IMR-90 (cell line): ENCODE data around the gene TM2D3. TPM values are rescaled to one million over a fixed set of nuclear protein-coding genes. Genes with fewer than 3 reads are reported as not detected.

ENCODE experiments used
- ATAC-seq: fragments of 200-7000 bp; cut with Tn5 transposase; 2 replicates; pipeline ENCODE4 v1.9.1; 2020; ENCODE audit warnings: low read depth, mild to moderate bottlenecking, moderate library complexity
- Bru-seq: library from RNA; stranded (reverse); fragments of 400-500 nt; gene quantifications from one replicate; lab custom pipeline; 2021; lab: Mats Ljungman, UMichigan
- BruChase-seq, 2 experiments: library from RNA; stranded (reverse); fragments of 400-500 nt; gene quantifications; one replicate each; lab custom pipeline; 2021; lab: Mats Ljungman, UMichigan
- BruUV-seq: library from RNA; stranded (reverse); fragments of 400-500 nt; replicated peaks from 2 replicates; lab custom pipeline; 2021; lab: Mats Ljungman, UMichigan
- CTCF ChIA-PET: fragments of 300-600 bp; formaldehyde crosslinking; extraction: SDS; loops from one replicate; lab custom pipeline; 2021; ENCODE audit warnings: antibody characterized with exemption; lab: Yijun Ruan, JAX
- POLR2A ChIA-PET: fragments of 300-600 bp; sonication (Branson Sonifier 250); formaldehyde crosslinking; loops from one replicate; lab custom pipeline; 2022; ENCODE audit warnings: antibody characterized with exemption; ENCODE audit not compliant: unreplicated experiment; lab: Charles Lee
- DNase-seq: peaks from one replicate; pipeline ENCODE4 v3.0.0; 2013
- H2AFZ ChIP-seq: replicated peaks from 2 replicates; pipeline ENCODE3; 2013; ENCODE audit warnings: low read length, mild to moderate bottlenecking; ENCODE audit not compliant: poor library complexity
- H2AK5ac ChIP-seq: 2 replicates; pipeline ENCODE4 v1.6.1; 2013; ENCODE audit warnings: low read depth, low read length, inconsistent platforms
- H2AK9ac ChIP-seq: replicated peaks from 2 replicates; pipeline ENCODE3; 2013; ENCODE audit warnings: mild to moderate bottlenecking, low read depth, low read length, moderate library complexity; ENCODE audit not compliant: poor library complexity
- H2BK120ac ChIP-seq: 2 replicates; pipeline ENCODE4 v1.6.1; 2013; ENCODE audit warnings: low read depth, low read length, inconsistent platforms
- H2BK15ac ChIP-seq: 3 replicates; pipeline ENCODE4 v1.6.1; 2013; ENCODE audit warnings: low read depth, low read length, inconsistent platforms
- H2BK20ac ChIP-seq: 2 replicates; pipeline ENCODE4 v1.6.1; 2013; ENCODE audit warnings: low read depth, mild to moderate bottlenecking, inconsistent platforms, low read length, moderate library complexity
- H2BK5ac ChIP-seq: 2 replicates; pipeline ENCODE4 v1.6.1; 2013; ENCODE audit warnings: mild to moderate bottlenecking, low read depth, low read length, inconsistent platforms; ENCODE audit not compliant: poor library complexity, severe bottlenecking
- H3K14ac ChIP-seq: replicated peaks from 2 replicates; pipeline ENCODE4 v1.6.1; 2013; ENCODE audit warnings: low read depth, low read length, inconsistent platforms
- H3K18ac ChIP-seq: 2 replicates; pipeline ENCODE4 v1.6.1; 2013; ENCODE audit warnings: low read depth, low read length, control low read depth
- H3K23ac ChIP-seq: 2 replicates; pipeline ENCODE4 v1.6.1; 2013; ENCODE audit warnings: low read depth, low read length, inconsistent platforms
- H3K27ac ChIP-seq: 2 replicates; pipeline ENCODE4 v1.5.1; 2013; ENCODE audit warnings: mild to moderate bottlenecking, control low read depth, low read length; ENCODE audit not compliant: insufficient read depth
- H3K27me3 ChIP-seq: 2 replicates; pipeline ENCODE4 v1.6.1; 2013; ENCODE audit warnings: low read length; ENCODE audit not compliant: control insufficient read depth, insufficient read depth
- H3K36me3 ChIP-seq: 2 replicates; pipeline ENCODE4 v1.6.1; 2013; ENCODE audit warnings: low read length, mixed read lengths; ENCODE audit not compliant: control insufficient read depth, insufficient read depth
- H3K4ac ChIP-seq: 2 replicates; pipeline ENCODE4 v1.6.1; 2013; ENCODE audit warnings: low read depth, low read length, inconsistent platforms
- H3K4me1 ChIP-seq: 2 replicates; pipeline ENCODE4 v1.6.1; 2013; ENCODE audit warnings: low read length, mixed read lengths; ENCODE audit not compliant: control insufficient read depth, insufficient read depth
- H3K4me2 ChIP-seq: 2 replicates; pipeline ENCODE4 v1.6.1; 2013; ENCODE audit warnings: low read depth, mild to moderate bottlenecking, control low read depth, low read length, moderate library complexity
- H3K4me3 ChIP-seq: 2 replicates; pipeline ENCODE4 v1.5.1; 2013; ENCODE audit warnings: low read depth, mild to moderate bottlenecking, control low read depth, low read length, moderate library complexity; ENCODE audit not compliant: insufficient read depth
- H3K56ac ChIP-seq: 2 replicates; pipeline ENCODE4 v1.6.1; 2013; ENCODE audit warnings: low read length, inconsistent platforms; ENCODE audit not compliant: insufficient read depth; ENCODE audit errors: extremely low read depth
- H3K79me1 ChIP-seq, 2 experiments: 2 replicates each; pipeline ENCODE4 v1.6.1; 2013; ENCODE audit warnings: low read length in 2 of 2, inconsistent platforms in 1 of 2, low read depth in 1 of 2
- H3K9ac ChIP-seq: 2 replicates; pipeline ENCODE4 v1.6.1; 2013; ENCODE audit warnings: low read depth, low read length, control low read depth
- H3K9me1 ChIP-seq: 2 replicates; pipeline ENCODE4 v1.6.1; 2013; ENCODE audit warnings: low read length, inconsistent platforms; ENCODE audit not compliant: insufficient read depth
- H3K9me3 ChIP-seq: 2 replicates; pipeline ENCODE4 v1.6.1; 2013; ENCODE audit warnings: low read length; ENCODE audit not compliant: control insufficient read depth, insufficient read depth
- H4K20me1 ChIP-seq: 2 replicates; pipeline ENCODE4 v1.6.1; 2013; ENCODE audit warnings: low read length, inconsistent platforms; ENCODE audit not compliant: insufficient read depth
- H4K5ac ChIP-seq: 2 replicates; pipeline ENCODE4 v1.6.1; 2013; ENCODE audit warnings: mild to moderate bottlenecking, low read depth, low read length, control low read depth
- H4K8ac ChIP-seq, 2 experiments: 2 replicates each; pipeline ENCODE4 v1.6.1; 2013; ENCODE audit warnings: low read depth in 2 of 2, low read length in 2 of 2, control low read depth in 1 of 2, inconsistent platforms in 1 of 2
- H4K91ac ChIP-seq: 2 replicates; pipeline ENCODE4 v1.6.1; 2013; ENCODE audit warnings: low read depth, low read length, inconsistent platforms; ENCODE audit not compliant: insufficient read depth
- CEBPB ChIP-seq: IDR thresholded peaks from 2 replicates; pipeline ENCODE4 v1.6.1; 2012; ENCODE audit warnings: low read depth, low read length, improper control_type of control experiment
- CTCF ChIP-seq: conservative IDR thresholded peaks from 2 replicates; pipeline ENCODE4 v1.5.1; 2012; ENCODE audit warnings: mild to moderate bottlenecking, low read depth, low read length, improper control_type of control experiment
- ELK1 ChIP-seq: fragments of 150-350 bp; IDR thresholded peaks from 2 replicates; pipeline ENCODE4 v1.6.1; 2016; ENCODE audit warnings: low read depth, mild to moderate bottlenecking, low read length, moderate library complexity, borderline replicate concordance
- FOS ChIP-seq: fragments of 150-350 bp; IDR thresholded peaks from 2 replicates; pipeline ENCODE4 v1.6.1; 2016; ENCODE audit warnings: low read depth, low read length
- MAFK ChIP-seq: IDR thresholded peaks from 2 replicates; pipeline ENCODE4 v1.6.1; 2012; ENCODE audit warnings: low read depth, low read length, improper control_type of control experiment
- MAZ ChIP-seq: IDR thresholded peaks from 2 replicates; pipeline ENCODE4 v1.6.1; 2012; ENCODE audit warnings: low read depth, mild to moderate bottlenecking, low read length, improper control_type of control experiment, moderate library complexity, borderline replicate concordance
- MXI1 ChIP-seq: IDR thresholded peaks from 2 replicates; pipeline ENCODE4 v1.6.1; 2012; ENCODE audit warnings: low read depth, mild to moderate bottlenecking, low read length, moderate library complexity, borderline replicate concordance
- NFE2L2 ChIP-seq: fragments of 150-350 bp; IDR thresholded peaks from 2 replicates; pipeline ENCODE4 v1.6.1; 2016; ENCODE audit warnings: low read depth, mild to moderate bottlenecking, low read length
- RAD21 ChIP-seq: IDR thresholded peaks from 2 replicates; pipeline ENCODE4 v1.6.1; 2012; ENCODE audit warnings: low read length, improper control_type of control experiment
- RFX5 ChIP-seq: IDR thresholded peaks from 2 replicates; pipeline ENCODE4 v1.8.0; 2012; ENCODE audit warnings: low read depth, mild to moderate bottlenecking, low read length, moderate library complexity
- SMC3 ChIP-seq: fragments of 150-350 bp; IDR thresholded peaks from 2 replicates; pipeline ENCODE4 v1.6.1; 2016; ENCODE audit warnings: low read depth, mild to moderate bottlenecking, antibody characterized with exemption, low read length, moderate library complexity
- WGBS, 2 experiments: methylation state at CpG; one replicate each; pipeline versions ENCODE4 v1.1.5 to v1.1.7; 2013; ENCODE audit warnings: missing lambda C conversion rate in 2 of 2; ENCODE audit not compliant: insufficient read length in 1 of 2; ENCODE audit errors: extremely low coverage in 2 of 2; 5-methylcytosine and 5-hydroxymethylcytosine counted together
- dilution Hi-C: fragments of 300-500 bp; cut with HindIII; formaldehyde crosslinking; loops from one replicate; pipeline ENCODE4 v1.14.3; 2018; ENCODE audit warnings: low sequenced_read_pairs; ENCODE audit not compliant: unreplicated experiment
- in situ Hi-C: fragments of 300-500 bp; cut with MboI; formaldehyde crosslinking; loops from 3 replicates; pipeline ENCODE4 v1.14.3; 2019; ENCODE audit warnings: low sequenced_read_pairs, inconsistent platforms, mixed read lengths
- intact Hi-C: fragments of 100-400 bp; cut with micrococcal nuclease; formaldehyde crosslinking; loops from 2 replicates; pipeline ENCODE4 v1.10.0; 2022
- long read RNA-seq: library from polyadenylated mRNA; unstranded; transcript quantifications from one replicate; pipeline ENCODE4 v2.0.0, GENCODE V29; 2021; ENCODE audit not compliant: unreplicated experiment
- polyA plus RNA-seq, 3 experiments: library from polyadenylated mRNA; depleted of rRNA; stranded (reverse); fragments of >200 nt; gene quantifications; 2 replicates each; pipeline ENCODE4 v1.2.3, GENCODE V29; 2012; ENCODE audit warnings: low replicate concordance in 1 of 3
- total RNA-seq: library from RNA; depleted of rRNA; stranded (reverse); fragments of >200 nt; gene quantifications from 2 replicates; pipeline ENCODE4 v1.2.3, GENCODE V29; 2012; rRNA removed

The TM2D3 gene
- total RNA-seq (27.4 and 30.6 TPM in 2 replicates), polyA plus RNA-seq (2012; rRNA removed) (34.5 and 35.5 TPM in 2 replicates), Bru-seq, nascent RNA (percentile 83 among the genes with signal in this experiment), BruChase-seq, experiment 1, labeled RNA remaining after a 6-hour chase (percentile 67 among the genes with signal in this experiment), BruChase-seq, experiment 2, labeled RNA remaining after a 2-hour chase (percentile 80 among the genes with signal in this experiment)
- polyA plus RNA-seq (2012; cell fraction: cytosol; rRNA removed), result 54.5 and 74.3 TPM in 2 replicates
- polyA plus RNA-seq (2012; cell fraction: nucleus; rRNA removed; ENCODE audit: low replicate concordance), result 33.7 and 52.5 TPM in 2 replicates
- long read RNA-seq, transcript TM2D3-202 (5 exons, 1,329 nt), result major isoform, 32 of 48 reads
- long read RNA-seq, transcript TM2D3-201 (6 exons, 1,381 nt), result minor isoform, 8 of 48 reads
- long read RNA-seq, partial matches to known transcripts, result 0 of 48 reads
- long read RNA-seq, other reads (novel, unspliced or antisense), result 2 of 48 reads

- Histone ChIP-seq H3K9ac (peak within 1 kb of the TSS; percentile 97), H3K18ac (peak within 1 kb of the TSS; percentile 95), H2BK15ac (peak within 1 kb of the TSS; percentile 62; the same call in 1 of the 3 replicates), H3K4me2 (peak within 1 kb of the TSS; percentile 97), H3K9me1 (0 out of 2 replicates have a peak, but pooled peaks cover 3% of the 10 kb centered on the region), H4K91ac (peak within 1 kb of the TSS; percentile 99), H4K5ac (peak within 1 kb of the TSS; percentile 98), H2BK20ac (no peak within 1 kb of the TSS), H3K79me1 (peaks cover 14 to 33% of the 10 kb centered on the region in 2 experiments), H3K9me3 (no peaks in the 10 kb centered on the region), H3K36me3 (peaks cover 12% of the 10 kb centered on the region), H2AK9ac (peak within 1 kb of the TSS; percentile 98), H4K8ac (peak within 1 kb of the TSS; percentile 96 to 99), H3K27ac (peak within 1 kb of the TSS; percentile 96), H3K14ac (peak within 1 kb of the TSS; percentile 96), H2BK120ac (peak within 1 kb of the TSS; percentile 92), H4K20me1 (peaks cover 7% of the 10 kb centered on the region; the same call in 1 of the 2 replicates), H3K56ac (peak within 1 kb of the TSS; percentile 91), H3K23ac (peak within 1 kb of the TSS; percentile 100), H3K4me3 (peak within 1 kb of the TSS; percentile 100), H2BK5ac (peak within 1 kb of the TSS; percentile 94), H2AK5ac (peak within 1 kb of the TSS; percentile 85), H3K4me1 (peaks cover 5% of the 10 kb centered on the region), H2AFZ (peak within 1 kb of the TSS; percentile 99), H3K27me3 (no peaks in the 10 kb centered on the region), H3K4ac (peak within 1 kb of the TSS; percentile 96)
- 0% methylated on average over 42 of the region's 75 CpGs; no CpG with 5 or more reads in 1 of the 2 experiments for WGBS, 2 experiments
- peak; percentile 96 for ATAC-seq
- peak; percentile 88 for DNase-seq
- POLR2A ChIA-PET, result no interaction called here
- in situ Hi-C loops (no loop called here), dilution Hi-C loops (no loop called here), intact Hi-C loops (loop anchor here (5.0 kb wide), 1 partner anchor 70 kb away; the partner anchor contains the start of gene TARS3)
- CTCF ChIA-PET, result interaction anchor here (0.6 kb wide), 1 partner anchor 11 kb away, joined by 3 read pairs; no protein-coding TSS in a partner anchor
- BruUV-seq, result no TSS peak
- TF ChIP-seq MAZ (peak; percentile 93), ELK1 (no peak), MXI1 (peak; percentile 93; the same call in 1 of the 2 replicates), RAD21 (peak; percentile 55), SMC3 (peak; percentile 47), RFX5 (no peak), FOS (0 out of 2 replicates have a peak, but pooled peaks have one; percentile 7), CTCF (peak; percentile 77), CEBPB (no peak), MAFK (no peak), NFE2L2 (no peak)
Observed at GRCh38 chr15:101652098-101652785, at the start of gene TM2D3. TSS of gene TM2D3 (minus strand) at chr15:101652381. CDS start at chr15:101652361, 20 bp downstream.
